CD4-positive, alpha-beta T cell (primary cell): ENCODE measurements around the gene ESRRG. TPM values are rescaled to one million over a fixed set of nuclear protein-coding genes. Genes with fewer than 3 reads are reported as not detected.
"Not testable (repeated sequence)": the region's sequence is repeated elsewhere in the genome, so short reads cannot be mapped to it uniquely, and the experiment has no call there.

Experiments used
- ATAC-seq: fragments of 200-7000 bp; cut with Tn5 transposase; one replicate; pipeline ENCODE4 v1.10.0; 2022; ENCODE audit warnings: mild to moderate bottlenecking; ENCODE audit not compliant: poor library complexity
- CTCF ChIA-PET: fragments of 350-600 bp; sonication (Branson Sonifier 250); formaldehyde crosslinking; loops from one replicate; lab custom pipeline; 2021; ENCODE audit warnings: antibody characterized with exemption, inconsistent platforms; lab: Charles Lee
- POLR2A ChIA-PET: fragments of 350-600 bp; sonication (Branson Sonifier 250); formaldehyde crosslinking; loops from one replicate; lab custom pipeline; 2021; ENCODE audit warnings: antibody characterized with exemption, inconsistent platforms; lab: Charles Lee
- DNase-seq, 14 experiments: peaks; one replicate each; pipeline ENCODE4 v3.0.0-alpha.2; 2013 to 2020; ENCODE audit warnings: mixed read lengths in 2 of 14
- H3K27ac ChIP-seq, 2 donors: one replicate each; pipeline versions ENCODE4 v1.5.1 to v1.7.0; 2013; ENCODE audit warnings: low read length in 2 of 2, low read depth in 1 of 2, mild to moderate bottlenecking in 1 of 2
- H3K27me3 ChIP-seq, 2 experiments: 1 replicate in 1 of 2; 2 replicates in 1 of 2; pipeline versions ENCODE4 v1.6.1 to v1.7.0; 2013; ENCODE audit warnings: low read length in 2 of 2, control low read depth in 1 of 2, mild to moderate bottlenecking in 1 of 2, moderate library complexity in 1 of 2; ENCODE audit not compliant: insufficient read depth in 2 of 2, control insufficient read depth in 1 of 2
- H3K36me3 ChIP-seq: one replicate; pipeline ENCODE4 v1.6.1; 2013; ENCODE audit warnings: low read length, control low read depth; ENCODE audit not compliant: insufficient read depth
- H3K4me1 ChIP-seq: one replicate; pipeline ENCODE4 v1.6.1; 2013; ENCODE audit warnings: low read length, control low read depth; ENCODE audit not compliant: insufficient read depth
- H3K4me3 ChIP-seq: one replicate; pipeline ENCODE4 v1.5.1; 2013; ENCODE audit warnings: mild to moderate bottlenecking, low read length, moderate library complexity
- H3K9me3 ChIP-seq, 2 experiments: 1 replicate in 1 of 2; 2 replicates in 1 of 2; pipeline versions ENCODE4 v1.6.1 to v1.7.0; 2013; ENCODE audit warnings: low read length in 2 of 2, mild to moderate bottlenecking in 2 of 2, control low read depth in 1 of 2, moderate library complexity in 1 of 2; ENCODE audit not compliant: control insufficient read depth in 1 of 2, insufficient read depth in 1 of 2
- H3K27ac Mint-ChIP-seq: one replicate; pipeline ENCODE4 v1.8.0; 2020; ENCODE audit warnings: mixed read lengths
- H3K27me3 Mint-ChIP-seq: one replicate; pipeline ENCODE4 v1.8.0; 2021; ENCODE audit warnings: mixed read lengths
- H3K36me3 Mint-ChIP-seq: one replicate; pipeline ENCODE4 v1.8.0; 2021; ENCODE audit warnings: low read depth, mixed read lengths
- H3K4me1 Mint-ChIP-seq: one replicate; pipeline ENCODE4 v1.8.0; 2021; ENCODE audit warnings: low read depth, mixed read lengths
- H3K4me3 Mint-ChIP-seq: one replicate; pipeline ENCODE4 v1.8.0; 2020; ENCODE audit warnings: mild to moderate bottlenecking, mixed read lengths
- H3K9me3 Mint-ChIP-seq: one replicate; pipeline ENCODE4 v1.8.0; 2020; ENCODE audit warnings: mixed read lengths
- CTCF ChIP-seq: fragments of 200-600 bp; IDR thresholded peaks from one replicate; pipeline ENCODE4 v1.8.0; 2022; ENCODE audit warnings: antibody characterized with exemption, mild to moderate bottlenecking
- intact Hi-C, 2 experiments: fragments of 100-400 bp; cut with DNase I in 1 of 2; cut with micrococcal nuclease in 1 of 2; formaldehyde crosslinking; loops; one replicate each; pipeline versions ENCODE4 v1.15.1 to v1.9.0; 2023 to 2025; cut with DNase I, micrococcal nuclease
- total RNA-seq, 174 experiments: library from RNA in 2 of 174; stranded (reverse) in 2 of 174; gene quantifications; one replicate each; pipeline ENCODE4 v1.2.3 and lab custom pipeline; 2021 to 2026

Gene ESRRG
- total RNA-seq, 2 experiments from 2014 or later = not detected

DNA sequence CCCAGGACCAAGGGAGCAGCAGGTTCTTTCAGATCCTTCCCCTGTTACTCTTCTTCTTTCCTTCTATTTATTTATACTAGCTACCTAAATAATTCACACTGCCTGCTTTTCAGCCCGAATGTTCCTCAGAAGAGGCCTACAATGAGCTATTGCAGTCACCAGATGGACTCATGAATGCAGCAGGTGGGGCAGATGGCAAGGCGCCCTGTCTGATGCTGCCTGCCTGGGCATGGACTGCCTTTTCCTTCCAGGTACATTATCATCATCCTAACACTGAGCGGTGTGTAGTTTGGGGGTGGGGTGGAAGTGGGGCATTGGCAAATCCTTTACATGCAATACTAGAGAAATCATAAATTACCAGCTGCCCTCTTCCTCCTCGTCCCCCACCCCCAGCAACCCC lies 17.6 kb downstream of the ESRRG start:
- Histone ChIP-seq H3K4me1 (no peaks in the 10 kb centered on the region), H3K27ac (no peak overlapping the region), H3K27me3 (no peaks in the 10 kb centered on the region), H3K36me3 (no peaks in the 10 kb centered on the region), H3K4me3 (no peak overlapping the region), H3K9me3 (peaks cover 0 to 3% of the 10 kb centered on the region in 2 experiments)
- intact Hi-C loops = no loop called here
- ATAC-seq (no peak), DNase-seq (no peak)
- ChIA-PET POLR2A (no interaction called here), CTCF (no interaction called here)
- Mint-ChIP-seq H3K27ac (no peak overlapping the region), H3K4me1 (no peaks in the 10 kb centered on the region), H3K4me3 (no peak overlapping the region), H3K27me3 (no peaks in the 10 kb centered on the region), H3K9me3 (no peaks in the 10 kb centered on the region), H3K36me3 (no peaks in the 10 kb centered on the region)
- no peak for TF ChIP-seq CTCF

DNA sequence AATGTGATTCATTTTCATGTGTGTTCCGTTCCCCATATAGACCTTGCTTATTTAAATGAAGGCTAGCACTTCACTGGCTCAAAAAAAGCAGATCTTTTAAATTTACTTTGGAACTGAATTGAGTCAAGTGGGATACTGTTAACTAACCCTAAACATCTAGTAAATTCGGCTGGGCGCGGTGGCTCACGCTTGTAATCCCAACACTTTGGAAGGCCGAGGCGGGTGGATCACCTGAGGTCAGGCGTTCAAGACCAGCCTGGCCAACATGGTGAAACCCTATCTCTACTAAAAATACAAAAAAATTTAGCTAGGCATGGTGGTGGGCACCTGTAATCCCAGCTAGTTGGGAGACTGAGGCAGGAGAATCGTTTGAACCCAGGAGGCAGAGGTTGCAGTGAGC lies 19.2 kb downstream of the ESRRG start:
- H3K4me3 Mint-ChIP-seq, H3K4me1 ChIP-seq, H3K4me1 Mint-ChIP-seq, H3K4me3 ChIP-seq, H3K36me3 Mint-ChIP-seq, H3K27ac Mint-ChIP-seq, H3K27me3 Mint-ChIP-seq, H3K9me3 ChIP-seq, ATAC-seq, H3K27ac ChIP-seq, H3K9me3 Mint-ChIP-seq, H3K36me3 ChIP-seq, intact Hi-C loops, POLR2A ChIA-PET, DNase-seq, H3K27me3 ChIP-seq, CTCF ChIA-PET: not testable (repeated sequence)

DNA sequence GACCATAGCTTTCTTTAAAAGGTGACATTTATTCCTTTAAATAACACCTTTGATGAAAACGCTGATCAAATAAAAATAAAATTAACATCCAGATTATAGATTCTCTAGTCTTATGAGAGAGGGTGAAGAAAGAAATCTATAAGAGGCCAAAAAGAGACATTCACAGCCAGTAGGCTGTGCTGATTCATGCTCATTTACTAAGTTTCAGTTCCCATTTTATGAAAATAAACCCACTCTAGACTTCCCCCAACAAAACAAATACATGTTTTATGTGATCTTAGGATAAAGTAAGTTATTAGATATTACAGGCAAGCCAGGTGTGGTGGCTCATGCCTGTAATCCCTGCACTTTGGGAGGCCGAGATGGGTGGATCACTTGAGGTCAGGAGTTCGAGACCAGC lies 21.1 kb downstream of the ESRRG start:
- H3K36me3 Mint-ChIP-seq = no peaks in the 10 kb centered on the region
- intact Hi-C loops = no loop called here

More for the DNA sequence above, 21.1 kb downstream of the ESRRG start:
- no peak for ATAC-seq
- POLR2A ChIA-PET = no interaction called here
- no peaks in the 10 kb centered on the region for H3K9me3 Mint-ChIP-seq
- Histone ChIP-seq H3K9me3 (peaks cover 0 to 10% of the 10 kb centered on the region in 2 experiments), H3K36me3 (no peaks in the 10 kb centered on the region), H3K4me1 (no peaks in the 10 kb centered on the region), H3K27me3 (no peaks in the 10 kb centered on the region), H3K4me3 (no peak overlapping the region), H3K27ac (no peak overlapping the region)
- H3K4me1 Mint-ChIP-seq = no peaks in the 10 kb centered on the region
- no peaks in the 10 kb centered on the region for H3K27me3 Mint-ChIP-seq
- no peak for DNase-seq
- H3K4me3 Mint-ChIP-seq = no peak overlapping the region
- CTCF ChIA-PET = no interaction called here
- no peak overlapping the region for H3K27ac Mint-ChIP-seq
- no peak for TF ChIP-seq CTCF
